ENCODE measurements around the gene TAF3.

DNA sequence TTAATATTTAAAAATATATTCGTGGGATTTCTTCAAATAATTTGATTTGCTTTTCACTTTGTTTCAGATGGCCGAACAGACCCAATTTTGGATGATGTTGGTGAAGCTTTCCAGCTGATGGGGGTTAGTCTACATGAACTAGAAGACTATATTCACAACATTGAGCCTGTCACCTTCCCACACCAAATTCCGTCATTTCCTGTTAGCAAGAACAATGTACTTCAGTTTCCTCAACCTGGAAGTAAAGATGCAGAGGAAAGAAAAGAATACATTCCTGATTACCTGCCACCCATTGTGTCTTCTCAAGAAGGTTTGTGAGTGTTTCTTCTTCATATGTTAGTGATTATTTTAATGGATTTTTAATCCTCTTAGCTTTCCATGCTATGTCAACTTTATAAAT, 5.9 kb downstream of the TAF3 start:
- TF ChIP-seq, protein P1, sequence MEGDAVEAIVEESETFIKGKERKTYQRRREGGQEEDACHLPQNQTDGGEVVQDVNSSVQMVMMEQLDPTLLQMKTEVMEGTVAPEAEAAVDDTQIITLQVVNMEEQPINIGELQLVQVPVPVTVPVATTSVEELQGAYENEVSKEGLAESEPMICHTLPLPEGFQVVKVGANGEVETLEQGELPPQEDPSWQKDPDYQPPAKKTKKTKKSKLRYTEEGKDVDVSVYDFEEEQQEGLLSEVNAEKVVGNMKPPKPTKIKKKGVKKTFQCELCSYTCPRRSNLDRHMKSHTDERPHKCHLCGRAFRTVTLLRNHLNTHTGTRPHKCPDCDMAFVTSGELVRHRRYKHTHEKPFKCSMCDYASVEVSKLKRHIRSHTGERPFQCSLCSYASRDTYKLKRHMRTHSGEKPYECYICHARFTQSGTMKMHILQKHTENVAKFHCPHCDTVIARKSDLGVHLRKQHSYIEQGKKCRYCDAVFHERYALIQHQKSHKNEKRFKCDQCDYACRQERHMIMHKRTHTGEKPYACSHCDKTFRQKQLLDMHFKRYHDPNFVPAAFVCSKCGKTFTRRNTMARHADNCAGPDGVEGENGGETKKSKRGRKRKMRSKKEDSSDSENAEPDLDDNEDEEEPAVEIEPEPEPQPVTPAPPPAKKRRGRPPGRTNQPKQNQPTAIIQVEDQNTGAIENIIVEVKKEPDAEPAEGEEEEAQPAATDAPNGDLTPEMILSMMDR (IDR thresholded peaks at IDR 0.05): no peak
- TF ChIP-seq TEAD4 (IDR thresholded peaks at IDR 0.05; ENCODE audit: borderline replicate concordance, insufficient read depth) (no peak), TAF1 (IDR thresholded peaks at IDR 0.05; ENCODE audit: borderline replicate concordance, low read depth, low read length) (no peak), MXI1 (IDR thresholded peaks at IDR 0.05; ENCODE audit: low read depth, low read length) (no peak), YY1 (IDR thresholded peaks at IDR 0.05; ENCODE audit: low read depth) (no peak), JUND (IDR thresholded peaks at IDR 0.05) (no peak)
- TF ChIP-seq, protein P2, sequence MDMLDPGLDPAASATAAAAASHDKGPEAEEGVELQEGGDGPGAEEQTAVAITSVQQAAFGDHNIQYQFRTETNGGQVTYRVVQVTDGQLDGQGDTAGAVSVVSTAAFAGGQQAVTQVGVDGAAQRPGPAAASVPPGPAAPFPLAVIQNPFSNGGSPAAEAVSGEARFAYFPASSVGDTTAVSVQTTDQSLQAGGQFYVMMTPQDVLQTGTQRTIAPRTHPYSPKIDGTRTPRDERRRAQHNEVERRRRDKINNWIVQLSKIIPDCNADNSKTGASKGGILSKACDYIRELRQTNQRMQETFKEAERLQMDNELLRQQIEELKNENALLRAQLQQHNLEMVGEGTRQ (IDR thresholded peaks at IDR 0.05; ENCODE audit: borderline replicate concordance, low read depth, low read length): no peak
- TF ChIP-seq, protein P3, sequence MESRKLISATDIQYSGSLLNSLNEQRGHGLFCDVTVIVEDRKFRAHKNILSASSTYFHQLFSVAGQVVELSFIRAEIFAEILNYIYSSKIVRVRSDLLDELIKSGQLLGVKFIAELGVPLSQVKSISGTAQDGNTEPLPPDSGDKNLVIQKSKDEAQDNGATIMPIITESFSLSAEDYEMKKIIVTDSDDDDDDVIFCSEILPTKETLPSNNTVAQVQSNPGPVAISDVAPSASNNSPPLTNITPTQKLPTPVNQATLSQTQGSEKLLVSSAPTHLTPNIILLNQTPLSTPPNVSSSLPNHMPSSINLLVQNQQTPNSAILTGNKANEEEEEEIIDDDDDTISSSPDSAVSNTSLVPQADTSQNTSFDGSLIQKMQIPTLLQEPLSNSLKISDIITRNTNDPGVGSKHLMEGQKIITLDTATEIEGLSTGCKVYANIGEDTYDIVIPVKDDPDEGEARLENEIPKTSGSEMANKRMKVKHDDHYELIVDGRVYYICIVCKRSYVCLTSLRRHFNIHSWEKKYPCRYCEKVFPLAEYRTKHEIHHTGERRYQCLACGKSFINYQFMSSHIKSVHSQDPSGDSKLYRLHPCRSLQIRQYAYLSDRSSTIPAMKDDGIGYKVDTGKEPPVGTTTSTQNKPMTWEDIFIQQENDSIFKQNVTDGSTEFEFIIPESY (IDR thresholded peaks at IDR 0.05; ENCODE audit: borderline replicate concordance, low read depth): no peak
- TF ChIP-seq, protein P4, sequence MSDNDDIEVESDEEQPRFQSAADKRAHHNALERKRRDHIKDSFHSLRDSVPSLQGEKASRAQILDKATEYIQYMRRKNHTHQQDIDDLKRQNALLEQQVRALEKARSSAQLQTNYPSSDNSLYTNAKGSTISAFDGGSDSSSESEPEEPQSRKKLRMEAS (IDR thresholded peaks at IDR 0.05; ENCODE audit: low read depth): no peak
- TF ChIP-seq, protein P5, sequence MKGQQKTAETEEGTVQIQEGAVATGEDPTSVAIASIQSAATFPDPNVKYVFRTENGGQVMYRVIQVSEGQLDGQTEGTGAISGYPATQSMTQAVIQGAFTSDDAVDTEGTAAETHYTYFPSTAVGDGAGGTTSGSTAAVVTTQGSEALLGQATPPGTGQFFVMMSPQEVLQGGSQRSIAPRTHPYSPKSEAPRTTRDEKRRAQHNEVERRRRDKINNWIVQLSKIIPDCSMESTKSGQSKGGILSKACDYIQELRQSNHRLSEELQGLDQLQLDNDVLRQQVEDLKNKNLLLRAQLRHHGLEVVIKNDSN (IDR thresholded peaks at IDR 0.05; ENCODE audit: borderline replicate concordance, low read depth): no peak
